GM21381 (cell line): ENCODE data around the gene MOGAT2.

Experiments
- ATAC-seq: cut with Tn5 transposase; IDR thresholded peaks from one replicate; pipeline ENCODE4 v1.9.1; 2021; ENCODE audit warnings: mild to moderate bottlenecking, moderate library complexity; ENCODE audit not compliant: unreplicated experiment

MOGAT2 gene

DNA sequence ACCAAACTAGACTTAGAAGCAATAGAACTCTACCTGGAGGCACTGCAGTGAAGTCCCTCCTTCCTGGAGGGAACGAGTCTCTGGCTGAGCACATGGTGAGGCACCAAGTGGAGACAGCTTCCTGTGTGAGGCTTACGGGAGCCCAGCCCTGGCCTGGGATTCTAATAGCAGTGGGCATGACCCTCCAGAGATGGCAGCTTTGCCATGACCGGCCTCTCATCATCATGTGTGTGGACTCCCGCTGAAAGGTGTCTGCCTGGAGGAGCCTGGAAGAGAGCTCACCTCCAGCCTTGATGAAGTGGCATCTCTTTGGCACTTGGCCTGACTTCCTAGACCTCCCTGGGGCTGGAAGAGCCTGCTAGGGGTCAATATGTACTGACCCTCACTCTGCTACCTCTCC is 58.9 kb downstream of the MOGAT2 start:
- no peak for ATAC-seq

DNA sequence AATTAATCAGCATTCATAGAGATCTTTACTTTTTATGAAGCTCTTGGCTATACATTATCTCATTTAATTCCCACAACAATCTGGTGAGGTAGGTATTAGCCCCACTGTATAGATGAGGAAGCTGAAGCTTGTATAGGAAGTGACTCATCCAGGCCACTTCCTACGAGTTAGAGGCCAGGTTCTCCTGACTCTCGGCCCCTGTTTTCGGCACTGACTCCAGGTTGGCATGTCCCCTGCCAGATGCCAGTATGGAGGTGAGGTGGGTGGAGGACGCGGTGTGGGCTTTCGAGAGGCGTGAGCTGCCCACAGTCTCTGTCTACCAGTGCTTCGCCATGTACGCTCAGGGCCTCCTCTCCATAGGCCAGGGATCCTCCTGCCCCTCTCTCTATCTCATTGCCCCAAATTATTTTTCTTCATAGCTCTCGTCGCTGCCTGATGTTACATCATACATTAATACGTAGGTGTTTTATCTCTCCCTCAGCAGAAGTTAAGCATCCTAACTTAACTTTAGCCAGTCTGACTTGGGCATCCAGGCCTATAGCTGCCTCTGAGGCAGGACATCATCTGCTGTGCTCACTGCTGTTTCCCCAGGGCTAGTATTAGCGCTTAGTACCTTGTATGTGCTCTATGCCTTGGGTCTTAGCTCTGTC is 59.9 kb downstream of the MOGAT2 start:
- ATAC-seq = no peak

DNA sequence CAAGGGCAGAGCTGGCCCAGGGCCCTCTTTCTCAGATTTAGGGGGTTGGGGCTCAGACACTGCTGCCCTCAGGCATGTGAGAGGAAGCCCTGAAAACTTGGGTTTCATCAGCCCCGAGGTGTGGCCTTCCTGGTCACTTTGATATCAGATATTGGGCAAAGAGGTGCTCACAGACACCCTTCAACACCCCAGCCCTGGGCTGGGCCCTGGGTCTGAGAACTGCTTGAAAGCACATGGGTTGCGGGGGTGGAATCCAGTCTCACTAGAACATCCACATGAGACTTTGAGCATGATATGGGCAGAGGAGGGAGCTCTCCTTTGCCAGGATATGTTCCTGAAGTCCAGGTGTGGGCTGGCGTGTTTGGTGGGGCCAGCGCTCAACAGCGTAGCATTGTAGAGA is 61.3 kb downstream of the MOGAT2 start:
- ATAC-seq = no peak

GRCh38 chr11:75779960-75780359 is 62.3 kb downstream of the MOGAT2 start:
- ATAC-seq = no peak

DNA sequence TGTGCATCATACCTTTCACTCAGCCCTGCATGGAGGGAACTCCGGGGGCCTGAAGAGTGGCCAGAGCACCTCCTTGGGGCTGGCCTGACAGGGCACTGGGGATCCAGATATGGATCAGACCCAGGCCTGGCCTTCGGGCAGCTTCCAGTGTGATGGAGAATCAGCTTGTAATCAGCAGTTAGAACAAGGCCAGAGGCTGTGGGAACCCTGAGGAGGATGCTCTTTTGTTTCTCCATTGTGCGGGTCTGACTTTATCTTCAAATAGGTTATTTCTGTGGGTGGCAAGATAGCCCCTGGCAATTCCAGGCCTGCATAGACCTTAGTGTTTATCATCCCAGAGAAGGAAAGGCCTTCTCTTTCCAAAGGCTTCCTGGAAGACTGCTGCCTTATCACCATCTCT is 63.2 kb downstream of the MOGAT2 start:
- no peak for ATAC-seq

GRCh38 chr11:75781296-75781695 is 63.7 kb downstream of the MOGAT2 start:
- no peak for ATAC-seq

- no peak for ATAC-seq
These were observed 64.2 kb downstream of the MOGAT2 start for GRCh38 chr11:75781831-75782230.
